ENCODE results near the gene BRAP.
"Not testable (repeated sequence)": the region's sequence is repeated elsewhere in the genome, so short reads cannot be mapped to it uniquely, and the experiment has no call there.

BRAP gene

DNA sequence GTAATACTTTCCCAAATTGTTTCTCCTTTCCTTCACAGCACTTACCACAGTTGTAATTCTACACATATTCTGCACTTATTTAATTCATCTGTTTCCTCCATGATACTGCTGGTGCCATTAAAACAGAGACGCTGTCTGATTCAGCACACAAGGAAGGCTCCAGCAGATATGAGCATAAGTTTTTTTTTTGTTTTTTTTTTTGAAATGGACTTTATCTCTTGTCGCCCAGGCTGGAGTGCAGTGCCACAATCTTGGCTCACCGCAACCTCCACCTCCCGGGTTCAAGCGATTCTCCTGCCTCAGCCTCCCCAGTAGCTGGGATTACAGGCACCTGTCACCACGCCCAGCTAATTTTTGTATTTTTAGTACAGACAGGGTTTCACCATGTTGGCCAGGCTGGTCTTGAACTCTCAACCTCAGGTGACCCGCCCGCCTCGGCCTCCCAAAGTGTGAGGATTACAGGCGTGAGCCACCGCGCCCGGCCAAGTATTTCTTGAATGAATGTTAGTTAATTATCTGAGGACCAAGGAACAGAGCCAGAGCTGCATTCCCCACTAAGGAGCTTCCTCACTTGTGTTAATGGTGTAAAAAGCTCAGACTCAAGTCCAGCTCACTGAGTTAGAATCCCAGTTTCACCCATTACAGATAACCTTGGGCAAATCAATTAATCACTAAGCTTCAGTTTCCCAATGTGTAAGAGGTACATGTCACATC, 1.1 kb downstream of the BRAP start:
- in situ Hi-C loops (cut with MboI; ENCODE audit: low sequenced_read_pairs), result not testable (repeated sequence)

DNA sequence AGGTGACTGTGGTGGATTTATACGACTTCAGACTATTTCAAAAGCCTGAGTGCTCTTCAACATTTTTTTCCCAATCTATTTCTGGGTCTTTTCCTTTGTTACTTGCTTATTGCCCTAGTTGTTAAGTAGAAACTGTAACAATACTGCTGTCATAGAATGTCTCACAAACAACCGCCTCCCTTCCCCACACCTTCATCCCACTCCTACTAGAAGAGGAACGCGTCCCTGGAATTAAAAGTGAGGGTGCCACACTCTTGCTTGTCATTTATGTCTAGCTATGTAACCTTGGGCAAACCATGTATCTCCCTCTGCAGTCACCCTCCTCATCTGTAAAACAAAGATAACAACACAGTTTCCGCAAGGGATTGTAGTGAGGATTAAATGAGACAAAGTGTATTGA, 8.6 kb downstream of the BRAP start:
- in situ Hi-C loops (cut with MboI; ENCODE audit: low sequenced_read_pairs), result no loop called here

DNA sequence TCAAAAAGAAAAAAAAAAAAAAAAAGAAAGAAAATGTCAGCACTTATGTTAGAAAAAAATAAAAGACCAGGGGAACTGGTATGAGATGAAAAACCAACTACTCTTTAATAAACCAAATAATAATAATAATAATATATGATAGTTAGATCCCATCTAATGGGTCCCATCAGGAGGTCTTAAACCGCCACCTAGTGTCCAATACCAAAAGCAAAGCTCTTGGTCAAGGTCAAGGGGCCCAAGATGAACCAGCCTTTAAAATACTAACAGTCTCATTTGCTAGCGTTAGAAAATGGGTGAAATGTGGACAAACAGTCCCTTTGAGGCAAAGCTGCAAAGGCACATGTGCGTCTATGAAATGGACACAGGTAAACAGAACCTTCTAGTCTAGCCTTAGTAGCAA, 12.3 kb downstream of the BRAP start:
- in situ Hi-C loops (cut with MboI; ENCODE audit: low sequenced_read_pairs), result no loop called here

DNA sequence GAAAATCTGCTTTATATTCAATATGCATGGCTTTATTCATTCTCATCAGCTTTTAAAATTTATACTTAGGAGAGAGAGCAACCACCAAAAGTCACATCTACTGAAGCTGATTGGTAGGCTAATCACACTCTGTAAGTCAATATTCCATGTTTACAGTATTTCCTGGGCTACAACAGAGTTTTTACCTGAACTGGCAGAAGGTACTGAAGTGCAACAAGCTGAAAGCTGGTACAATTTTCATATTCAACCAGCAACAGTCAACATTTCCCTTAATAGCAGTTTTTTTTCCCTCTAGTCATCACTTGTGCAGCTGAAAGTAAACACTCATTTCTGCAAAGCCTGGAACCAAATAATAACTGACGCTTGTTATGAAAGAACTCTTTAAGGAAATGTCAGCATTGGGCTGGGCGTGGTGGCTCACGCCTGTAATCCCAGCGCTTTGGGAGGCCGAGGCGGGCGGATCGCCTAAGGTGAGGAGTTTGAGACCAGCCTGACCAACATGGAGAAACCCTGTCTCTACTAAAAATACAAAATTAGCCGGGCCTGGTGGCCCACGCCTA, 12.9 kb downstream of the BRAP start:
- in situ Hi-C loops (cut with MboI; ENCODE audit: low sequenced_read_pairs), result no loop called here

DNA sequence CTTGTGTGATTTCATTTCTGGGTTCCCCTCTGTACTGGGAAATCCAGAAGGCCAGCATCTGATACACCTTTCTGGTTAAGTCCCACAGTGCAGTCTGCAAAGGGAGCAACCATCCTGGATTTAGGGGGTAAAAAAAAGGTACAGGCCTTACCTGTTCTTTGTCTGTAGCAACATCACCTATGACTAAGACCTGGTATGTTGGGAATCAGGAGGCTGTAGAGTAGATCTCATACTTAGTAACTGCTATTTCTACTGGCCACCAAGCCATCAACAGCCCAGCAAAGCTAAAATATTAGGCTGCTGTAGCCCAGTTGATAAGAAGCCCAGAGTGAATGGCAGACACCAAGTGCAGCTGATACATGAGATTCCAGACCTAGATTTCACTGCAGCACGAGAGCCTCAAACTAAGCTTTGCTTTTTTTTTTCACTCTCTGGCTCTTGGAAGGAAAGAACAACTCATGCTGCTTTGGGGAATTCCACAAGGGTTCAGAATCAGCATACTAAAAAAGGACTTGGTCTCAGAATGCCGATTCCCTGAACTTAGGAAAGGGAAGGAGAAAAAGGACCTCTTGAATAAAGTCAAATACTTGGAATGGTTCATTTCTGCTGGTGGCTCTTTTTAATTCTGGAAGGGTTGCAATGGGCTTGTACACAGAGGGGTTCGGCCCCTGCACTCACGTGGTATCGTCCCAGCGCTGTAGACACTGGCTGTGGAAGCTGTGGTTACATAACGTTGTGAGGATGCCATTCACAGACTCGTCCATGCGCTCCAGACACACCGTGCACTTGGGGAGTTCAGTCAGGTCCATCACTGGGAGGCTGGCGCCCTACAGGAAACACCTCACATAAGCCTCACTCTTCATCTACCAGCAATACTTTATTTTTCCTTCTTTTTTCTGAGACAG, 20.5 kb downstream of the BRAP start:
- in situ Hi-C loops (cut with MboI; ENCODE audit: low sequenced_read_pairs), result no loop called here

DNA sequence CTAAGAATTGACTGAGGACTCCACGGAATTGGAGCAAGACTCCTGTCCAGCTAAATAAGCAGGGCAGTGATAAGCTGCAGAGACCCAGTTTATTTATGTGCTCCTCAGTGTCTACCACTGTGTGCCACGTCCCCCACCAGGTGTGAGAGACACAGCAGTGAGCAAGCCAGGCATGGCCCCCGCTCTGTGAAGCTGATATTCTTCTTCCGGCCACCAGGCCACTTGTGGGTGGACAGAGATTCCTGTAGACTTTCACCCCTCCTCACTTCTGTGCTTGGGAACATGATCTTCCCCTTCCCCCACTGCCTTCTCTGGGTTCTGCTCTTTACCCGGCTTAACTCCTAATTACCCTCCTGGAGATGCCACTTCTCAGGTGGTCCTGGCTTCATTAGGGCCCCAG, 21.3 kb downstream of the BRAP start:
- in situ Hi-C loops (cut with MboI; ENCODE audit: low sequenced_read_pairs), result no loop called here

DNA sequence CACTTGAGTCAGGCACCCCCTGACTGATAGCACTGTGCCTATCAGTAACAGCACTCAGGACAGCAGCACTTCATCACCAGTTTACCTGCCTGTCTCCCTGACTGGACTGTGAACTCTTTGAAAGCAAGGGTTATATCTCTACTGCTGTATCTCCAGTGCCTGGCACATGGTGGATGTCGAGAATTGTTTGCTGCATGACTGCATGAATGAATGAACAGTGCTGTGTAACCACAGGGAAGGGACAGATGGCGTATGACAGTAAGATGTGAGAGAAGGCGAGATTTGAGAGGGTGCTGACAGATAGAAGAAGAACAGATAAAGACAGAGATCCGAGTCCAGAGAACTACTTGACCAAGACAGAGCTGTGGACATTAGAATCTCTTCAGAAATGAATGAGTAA, 29.7 kb downstream of the BRAP start:
- in situ Hi-C loops (cut with MboI; ENCODE audit: low sequenced_read_pairs), result no loop called here

DNA sequence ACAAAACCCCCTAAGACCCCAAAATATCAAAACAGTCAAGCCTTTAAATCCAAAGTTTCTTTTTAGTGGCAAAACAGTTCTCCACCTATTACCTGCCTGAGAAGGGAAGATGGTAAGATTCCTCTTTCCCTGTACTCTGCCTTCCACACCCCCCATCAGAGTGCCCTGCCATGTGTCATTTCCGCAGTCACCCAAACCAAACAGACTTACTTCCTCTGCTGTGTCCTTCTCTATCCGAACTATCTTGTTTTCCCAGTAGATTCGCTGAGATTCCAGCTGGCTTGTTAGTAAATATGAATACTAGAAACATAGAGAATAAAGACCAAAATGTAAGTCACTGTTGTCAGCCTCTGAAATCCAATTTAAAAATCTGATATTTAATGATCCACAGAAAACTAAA, 30.4 kb downstream of the BRAP start:
- in situ Hi-C loops (cut with MboI; ENCODE audit: low sequenced_read_pairs), result no loop called here

DNA sequence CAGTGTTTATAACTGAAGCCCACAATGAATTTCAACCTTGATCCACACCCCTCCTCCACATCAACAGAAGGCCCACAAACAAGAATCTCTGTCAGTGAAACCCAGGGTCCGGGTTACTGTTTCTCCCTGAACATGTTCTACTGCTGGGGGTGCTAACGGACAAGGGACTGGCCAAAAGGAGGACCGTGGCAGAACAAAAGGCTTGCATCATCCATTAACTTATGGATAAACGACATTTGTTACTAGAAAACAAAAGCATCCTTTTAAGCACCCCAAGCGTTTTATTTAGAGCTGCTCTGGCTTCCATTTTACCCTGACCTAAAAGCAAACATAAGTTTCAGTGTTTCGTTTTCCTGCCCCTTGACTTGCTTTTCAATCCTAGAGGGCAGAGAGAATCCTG, 32.2 kb downstream of the BRAP start:
- in situ Hi-C loops (cut with MboI; ENCODE audit: low sequenced_read_pairs), result no loop called here

DNA sequence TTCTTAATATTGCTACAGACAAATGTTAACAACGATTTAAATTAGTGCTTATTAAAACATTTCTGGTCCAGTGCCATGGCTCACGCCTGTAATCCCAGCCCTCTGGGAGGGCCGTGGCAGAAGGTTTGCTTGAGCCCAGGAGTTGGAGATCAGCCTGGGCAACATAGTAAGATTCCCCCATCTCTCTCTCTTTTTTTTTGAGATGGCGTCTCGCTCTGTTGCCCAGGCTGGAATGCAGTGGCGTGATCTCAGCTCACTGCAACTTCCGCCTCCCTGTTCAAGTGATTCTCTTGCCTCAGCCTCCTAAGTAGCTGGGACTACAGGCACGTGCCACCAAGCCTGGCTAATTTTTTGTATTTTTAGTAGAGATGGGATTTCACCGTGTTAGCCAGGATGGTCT, 33.2 kb downstream of the BRAP start:
- in situ Hi-C loops (cut with MboI; ENCODE audit: low sequenced_read_pairs), result not testable (repeated sequence)

DNA sequence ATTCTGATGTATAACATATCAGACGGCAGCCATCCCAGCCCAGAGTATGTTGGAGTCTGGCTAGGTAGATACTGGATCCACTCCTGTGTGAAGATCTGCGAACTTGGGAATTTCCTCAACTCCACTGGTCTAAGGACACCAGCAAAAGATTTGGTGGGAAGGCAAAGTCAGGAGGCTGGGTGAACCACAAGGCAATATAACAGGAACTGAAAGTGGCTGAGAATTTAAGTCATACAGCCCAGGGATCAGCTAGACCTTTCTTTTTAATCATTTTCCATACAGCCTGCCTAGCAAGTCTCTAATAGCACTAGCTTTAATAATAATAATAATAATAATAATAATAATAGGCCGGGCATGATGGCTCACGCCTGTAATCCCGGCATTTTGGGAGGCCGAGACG, 34.8 kb downstream of the BRAP start:
- in situ Hi-C loops (cut with MboI; ENCODE audit: low sequenced_read_pairs), result no loop called here

DNA sequence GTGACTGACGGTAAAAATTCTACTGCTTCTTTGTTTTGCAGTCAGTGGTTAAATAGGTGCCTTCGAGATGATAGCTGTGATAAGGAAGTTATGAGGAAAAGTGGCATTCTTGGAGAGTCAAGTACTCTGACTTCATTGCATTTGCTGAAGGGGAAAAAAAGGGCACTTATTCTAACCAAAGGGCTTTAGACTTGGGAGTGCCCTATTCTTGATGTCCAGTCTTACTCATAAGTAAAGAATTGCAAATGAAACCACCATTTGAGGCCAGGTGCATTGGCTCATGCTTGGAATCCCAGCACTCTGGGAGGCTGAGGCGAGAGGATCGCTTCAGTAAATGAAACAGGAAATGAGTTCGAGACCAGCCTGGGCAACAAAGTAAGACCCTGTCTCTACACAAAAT, 40.3 kb downstream of the BRAP start:
- in situ Hi-C loops (cut with MboI; ENCODE audit: low sequenced_read_pairs), result no loop called here

DNA sequence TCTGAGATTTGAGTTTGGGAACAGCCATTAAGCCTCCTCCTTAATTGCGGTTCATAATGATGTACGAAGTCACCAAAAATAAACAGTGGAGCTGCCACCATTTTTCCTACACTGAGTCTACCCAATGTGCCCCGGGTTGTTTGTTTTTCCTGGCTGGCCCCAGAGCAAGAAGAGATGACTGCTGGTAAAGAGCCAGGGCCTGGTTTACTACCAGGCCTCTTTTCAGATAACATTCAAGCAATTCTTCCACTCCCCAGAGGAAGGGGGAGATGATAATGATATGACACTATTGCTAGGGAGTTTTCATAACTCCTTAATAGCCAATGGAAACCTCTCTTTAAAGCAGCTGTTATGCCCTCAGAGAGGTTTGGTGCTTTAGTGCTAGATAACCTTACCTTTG, 42.3 kb downstream of the BRAP start:
- in situ Hi-C loops (cut with MboI; ENCODE audit: low sequenced_read_pairs), result no loop called here

DNA sequence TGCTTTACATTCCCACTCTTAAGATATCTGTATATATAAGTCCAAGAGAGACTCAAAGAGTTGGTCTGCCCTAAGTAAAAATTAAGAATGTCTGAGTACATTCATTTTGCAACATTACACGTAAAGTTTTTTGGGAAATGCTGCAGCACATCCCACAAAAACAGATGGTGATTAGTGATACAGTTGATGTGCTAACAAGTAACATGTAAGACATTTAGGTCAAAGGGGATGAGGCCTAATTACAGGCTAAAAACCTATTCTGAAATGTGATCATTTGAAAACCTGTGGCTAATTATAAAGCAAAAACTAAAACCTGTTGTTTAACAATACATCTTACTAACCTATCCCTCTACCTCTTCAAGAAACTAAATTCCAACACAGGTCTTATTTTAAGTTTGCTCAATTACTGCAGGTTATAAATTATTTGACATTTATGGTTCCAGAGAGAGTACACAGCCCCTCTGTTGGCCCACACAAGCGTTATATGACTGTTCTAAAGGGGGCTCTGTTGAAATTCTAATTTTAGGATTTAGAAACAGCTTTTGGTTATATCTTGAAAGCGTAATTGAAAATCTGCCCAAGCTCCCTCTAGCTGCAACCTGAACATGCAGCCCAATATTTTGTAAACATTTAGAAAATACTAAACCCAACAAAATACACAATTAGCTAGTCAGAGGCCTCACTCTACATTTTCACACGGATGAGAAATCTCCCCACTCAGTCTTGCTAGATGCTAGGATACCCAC, 42.9 kb downstream of the BRAP start:
- in situ Hi-C loops (cut with MboI; ENCODE audit: low sequenced_read_pairs), result no loop called here

DNA sequence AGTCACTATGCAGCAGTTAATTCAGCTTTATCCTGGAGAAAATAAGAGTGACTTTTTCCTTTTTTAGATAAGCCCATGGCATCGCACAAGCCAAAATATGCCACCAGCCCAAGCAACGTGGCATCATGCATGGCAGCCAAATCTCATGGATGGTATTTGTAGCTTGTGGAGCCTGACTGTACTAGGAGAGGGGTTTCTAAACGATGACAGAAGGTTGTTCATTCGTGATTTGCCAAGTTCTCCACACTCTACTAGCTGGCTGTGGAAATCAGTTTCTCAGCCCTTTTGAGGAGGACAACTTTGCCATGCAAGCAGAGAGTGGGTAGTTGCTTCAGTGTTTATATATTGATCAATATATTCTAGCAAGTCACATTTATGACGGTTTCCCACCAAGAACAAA, 45.2 kb downstream of the BRAP start:
- in situ Hi-C loops (cut with MboI; ENCODE audit: low sequenced_read_pairs), result no loop called here

DNA sequence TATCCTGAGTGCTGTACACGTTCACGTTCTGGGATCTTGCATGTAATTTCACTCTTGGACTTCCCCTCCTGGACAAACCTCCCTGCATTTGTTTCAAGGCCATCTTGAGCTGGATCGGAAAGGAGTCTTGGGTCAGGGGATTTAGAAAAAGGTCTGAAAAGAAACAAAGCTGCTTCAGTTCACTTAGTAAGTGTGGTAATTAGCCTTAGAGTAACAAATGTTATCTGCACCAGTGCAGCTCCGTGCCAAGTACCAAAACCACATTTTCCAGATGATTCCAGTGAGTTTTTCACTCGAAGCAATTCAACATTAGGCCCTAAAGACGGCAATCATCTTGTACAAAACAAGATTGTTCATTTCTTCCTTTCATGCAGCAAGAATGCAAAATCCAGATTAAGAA, 47.2 kb downstream of the BRAP start:
- in situ Hi-C loops (cut with MboI; ENCODE audit: low sequenced_read_pairs), result no loop called here

DNA sequence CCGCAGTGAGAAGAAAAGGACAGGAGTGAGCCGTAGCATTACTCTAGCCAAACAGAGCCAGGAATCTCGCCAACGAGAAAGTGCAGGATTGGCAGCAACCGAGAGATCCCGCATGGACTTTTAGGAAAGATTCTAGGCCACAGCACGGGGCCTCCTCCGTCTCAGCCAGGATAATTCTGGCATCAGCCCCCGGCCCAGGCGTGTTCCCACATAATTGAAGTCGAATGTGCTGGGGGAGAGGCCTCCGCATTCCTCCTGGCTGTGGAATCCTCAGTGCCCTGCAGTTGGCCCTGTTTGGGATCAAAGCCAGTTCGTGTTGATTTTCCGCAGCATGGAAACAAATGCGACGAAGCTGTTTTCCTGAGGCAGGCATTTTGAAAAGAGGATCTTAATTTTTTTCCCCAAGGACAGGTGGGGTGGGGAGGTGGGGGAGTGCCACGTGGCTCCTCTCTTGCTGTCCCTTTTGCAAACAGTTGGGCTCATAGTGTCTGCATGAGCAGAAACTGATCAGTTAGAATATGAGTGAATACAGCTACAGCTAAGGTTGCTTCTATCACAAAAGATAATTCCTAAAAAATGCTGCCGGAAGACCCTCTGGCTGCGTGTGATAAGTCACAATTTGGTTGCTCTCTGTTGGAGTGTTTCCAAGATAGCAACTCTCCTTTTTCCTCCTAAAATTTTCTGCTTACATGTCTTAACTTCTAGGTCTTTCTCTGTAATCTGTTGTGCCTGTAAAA, 49.4 kb downstream of the BRAP start:
- in situ Hi-C loops (cut with MboI; ENCODE audit: low sequenced_read_pairs), result no loop called here

DNA sequence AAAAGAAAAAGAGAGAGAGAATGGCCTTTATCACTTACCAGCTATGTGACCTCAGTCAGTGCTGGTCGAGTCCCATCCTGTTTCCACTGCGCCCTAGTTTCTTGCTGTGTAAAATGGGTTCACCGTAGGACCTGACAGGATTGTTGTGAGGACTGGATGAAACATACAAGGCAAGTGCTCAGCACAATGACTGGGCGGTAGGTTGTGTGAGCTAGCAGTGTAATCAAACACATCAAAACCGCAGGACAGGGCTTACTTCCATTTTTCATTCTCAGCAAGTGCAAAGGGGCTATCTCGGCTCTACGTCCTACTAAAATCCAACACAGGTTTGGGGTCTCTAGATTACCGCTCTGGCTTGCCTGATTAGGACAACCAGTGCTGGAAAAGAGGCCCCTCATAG, 50.2 kb downstream of the BRAP start:
- in situ Hi-C loops (cut with MboI; ENCODE audit: low sequenced_read_pairs), result no loop called here

DNA sequence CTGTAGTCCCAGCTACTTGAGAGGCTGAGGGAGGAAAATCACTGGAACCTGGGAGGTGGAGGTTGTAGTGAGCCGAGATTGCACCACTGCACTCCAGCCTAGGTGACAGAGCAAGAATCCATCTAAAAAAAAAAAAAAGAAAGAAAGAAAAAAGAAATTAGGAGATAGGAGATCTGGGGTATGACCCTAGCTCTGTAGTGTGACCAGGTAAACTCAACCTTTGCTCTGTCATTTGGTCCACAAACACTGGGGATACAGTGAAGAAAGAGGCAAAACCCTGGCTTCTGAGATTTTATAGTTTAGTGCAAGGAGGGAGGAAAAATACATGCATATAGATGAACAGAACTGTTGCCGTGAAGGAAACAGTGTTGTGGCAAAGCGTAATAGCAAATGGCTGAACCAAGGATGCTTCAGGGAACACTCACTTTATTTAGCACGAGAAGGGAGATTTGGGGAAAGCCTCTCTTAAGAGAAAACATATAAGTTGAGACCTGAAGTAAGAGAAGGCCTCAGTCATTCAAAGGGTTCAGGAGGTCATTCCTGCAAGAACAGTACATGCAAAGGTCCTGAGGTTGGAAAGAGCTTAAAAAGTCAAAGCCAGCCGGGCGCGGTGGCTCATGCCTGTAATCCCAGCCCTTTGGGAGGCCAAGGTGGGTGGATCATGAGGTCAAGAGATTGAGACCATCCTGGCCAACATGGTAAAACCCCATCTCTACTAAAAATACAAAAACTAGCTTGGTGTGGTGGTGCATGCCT, 57.1 kb downstream of the BRAP start:
- in situ Hi-C loops (cut with MboI; ENCODE audit: low sequenced_read_pairs), result no loop called here

DNA sequence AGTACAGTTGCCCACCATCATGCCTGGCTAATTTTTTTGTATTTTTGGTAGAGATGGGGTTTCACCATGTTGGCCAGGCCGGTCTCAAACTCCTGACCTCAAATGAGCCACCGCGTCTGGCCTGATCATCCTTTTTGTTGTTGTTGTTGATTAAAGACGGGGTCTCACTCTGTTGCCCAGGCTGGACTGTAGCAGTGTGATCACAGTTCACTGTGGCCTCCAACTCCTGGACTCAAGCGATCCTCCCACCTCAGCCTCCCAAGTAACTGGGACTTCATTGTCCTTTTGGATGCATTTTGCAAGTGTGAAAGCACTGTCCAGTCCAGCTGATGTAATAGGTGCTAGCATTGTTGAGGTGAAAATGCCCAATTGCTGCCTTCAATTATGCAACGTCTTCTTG, 59.5 kb downstream of the BRAP start:
- in situ Hi-C loops (cut with MboI; ENCODE audit: low sequenced_read_pairs), result no loop called here
